Type B pancreatic cell (in vitro differentiated cells): ENCODE results near the gene PPP1R9A. TPM values are rescaled to one million over a fixed set of nuclear protein-coding genes. Genes with fewer than 3 reads are reported as not detected.

Experiments used
- DNase-seq: peaks from one replicate; pipeline ENCODE4 v3.0.0; 2021; ENCODE audit warnings: mixed read lengths; ENCODE audit not compliant: unreplicated experiment; ENCODE audit errors: extremely low spot score
- H3K27ac Mint-ChIP-seq: 2 replicates; pipeline ENCODE4 v1.8.0; 2021; ENCODE audit warnings: mild to moderate bottlenecking, mixed read lengths
- H3K27me3 Mint-ChIP-seq: 2 replicates; pipeline ENCODE4 v1.8.0; 2021; ENCODE audit warnings: mixed read lengths
- H3K36me3 Mint-ChIP-seq: 2 replicates; pipeline ENCODE4 v1.8.0; 2021; ENCODE audit warnings: mixed read lengths
- H3K4me1 Mint-ChIP-seq: one replicate; pipeline ENCODE4 v1.8.0; 2021; ENCODE audit warnings: mixed read lengths; ENCODE audit not compliant: unreplicated experiment
- H3K4me3 Mint-ChIP-seq: 2 replicates; pipeline ENCODE4 v1.8.0; 2021; ENCODE audit warnings: mild to moderate bottlenecking, mixed read lengths
- H3K9me3 Mint-ChIP-seq: 2 replicates; pipeline ENCODE4 v1.8.0; 2021; ENCODE audit warnings: mixed read lengths
- total RNA-seq: library from RNA; stranded (reverse); gene quantifications from 2 replicates; pipeline ENCODE4 v1.2.1, GENCODE V29; 2021; ENCODE audit warnings: low replicate concordance
- TF ChIP-seq, protein P1 (sequence below): fragments of 200-600 bp; sonication (generic); conservative IDR thresholded peaks from 2 replicates; pipeline ENCODE4 v1.5.0; 2021; ENCODE audit warnings: antibody characterized with exemption, mild to moderate bottlenecking

PPP1R9A gene
- total RNA-seq, 1 donor from 2014 or later, result 21.3 TPM

DNA sequence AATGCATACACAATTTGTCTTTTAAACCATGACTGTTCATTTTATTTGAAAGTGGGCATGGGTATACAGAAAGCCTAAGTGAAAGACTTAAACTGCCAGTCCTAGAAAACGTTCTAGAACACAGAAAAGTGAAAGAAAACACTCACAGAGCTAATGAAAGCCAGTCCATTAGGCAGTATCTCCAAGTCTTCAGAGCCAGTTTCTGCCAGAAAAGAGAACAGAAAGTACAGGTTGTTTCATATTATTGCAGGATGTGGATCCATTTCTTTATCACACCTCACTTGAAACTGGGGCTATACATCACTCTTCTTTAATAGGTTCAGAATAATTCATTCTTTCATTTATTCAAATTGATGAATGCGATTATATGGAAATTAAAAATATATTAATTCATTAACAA, 409.2 kb downstream of the PPP1R9A start:
- Mint-ChIP-seq H3K36me3 (peaks cover 4% of the 10 kb centered on the region), H3K4me3 (no peak overlapping the region), H3K9me3 (peaks cover 6% of the 10 kb centered on the region), H3K27ac (no peak overlapping the region), H3K27me3 (no peaks in the 10 kb centered on the region), H3K4me1 (no peaks in the 10 kb centered on the region)
- TF ChIP-seq, protein P1, sequence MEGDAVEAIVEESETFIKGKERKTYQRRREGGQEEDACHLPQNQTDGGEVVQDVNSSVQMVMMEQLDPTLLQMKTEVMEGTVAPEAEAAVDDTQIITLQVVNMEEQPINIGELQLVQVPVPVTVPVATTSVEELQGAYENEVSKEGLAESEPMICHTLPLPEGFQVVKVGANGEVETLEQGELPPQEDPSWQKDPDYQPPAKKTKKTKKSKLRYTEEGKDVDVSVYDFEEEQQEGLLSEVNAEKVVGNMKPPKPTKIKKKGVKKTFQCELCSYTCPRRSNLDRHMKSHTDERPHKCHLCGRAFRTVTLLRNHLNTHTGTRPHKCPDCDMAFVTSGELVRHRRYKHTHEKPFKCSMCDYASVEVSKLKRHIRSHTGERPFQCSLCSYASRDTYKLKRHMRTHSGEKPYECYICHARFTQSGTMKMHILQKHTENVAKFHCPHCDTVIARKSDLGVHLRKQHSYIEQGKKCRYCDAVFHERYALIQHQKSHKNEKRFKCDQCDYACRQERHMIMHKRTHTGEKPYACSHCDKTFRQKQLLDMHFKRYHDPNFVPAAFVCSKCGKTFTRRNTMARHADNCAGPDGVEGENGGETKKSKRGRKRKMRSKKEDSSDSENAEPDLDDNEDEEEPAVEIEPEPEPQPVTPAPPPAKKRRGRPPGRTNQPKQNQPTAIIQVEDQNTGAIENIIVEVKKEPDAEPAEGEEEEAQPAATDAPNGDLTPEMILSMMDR, result no peak
- no peak for DNase-seq

DNA sequence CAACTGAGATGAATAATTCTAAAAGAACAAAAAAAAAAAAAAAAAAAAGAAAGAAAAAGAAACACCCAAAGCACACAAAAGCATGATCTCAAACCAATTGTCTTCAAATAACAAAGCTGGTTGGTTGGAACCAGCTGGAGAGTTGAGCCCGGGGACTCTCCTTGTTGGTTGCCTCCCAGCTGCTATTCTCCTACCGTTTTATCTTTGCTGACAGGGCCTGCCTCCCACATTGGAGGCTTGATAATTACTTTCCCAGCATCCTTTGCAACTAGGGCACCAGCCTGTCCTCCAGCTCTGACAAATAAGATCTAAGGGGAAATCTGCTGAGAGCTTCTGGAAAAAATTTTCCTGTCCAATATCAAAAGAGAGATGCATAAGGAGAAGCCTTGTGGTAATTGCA, 410.2 kb downstream of the PPP1R9A start:
- Mint-ChIP-seq H3K4me3 (no peak overlapping the region), H3K27ac (no peak overlapping the region), H3K4me1 (no peaks in the 10 kb centered on the region), H3K9me3 (peaks cover 6% of the 10 kb centered on the region), H3K36me3 (peaks cover under 1% of the 10 kb centered on the region), H3K27me3 (no peaks in the 10 kb centered on the region)
- no peak for DNase-seq
- TF ChIP-seq, protein P1, result no peak

DNA sequence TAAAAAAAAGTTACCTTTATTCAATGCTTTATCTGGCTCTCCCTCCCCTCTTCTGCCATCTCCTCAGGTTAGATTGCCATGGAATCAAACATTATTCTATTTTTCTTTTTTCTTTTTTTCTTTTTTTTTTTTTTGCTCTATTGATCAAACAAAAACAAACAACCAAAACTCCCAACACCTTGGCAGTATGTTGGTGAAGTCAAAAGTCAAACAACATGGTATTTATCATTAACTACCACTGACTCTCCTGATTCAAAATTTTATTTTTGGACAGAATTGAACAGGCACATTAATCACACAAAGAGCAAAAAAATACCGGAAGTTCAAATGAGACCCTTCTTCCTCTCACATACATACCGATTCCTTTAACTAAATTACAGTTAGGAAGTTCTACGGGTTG, 410.6 kb downstream of the PPP1R9A start:
- Mint-ChIP-seq H3K4me1 (no peaks in the 10 kb centered on the region), H3K4me3 (no peak overlapping the region), H3K27me3 (no peaks in the 10 kb centered on the region), H3K36me3 (no peaks in the 10 kb centered on the region), H3K9me3 (peaks cover 6% of the 10 kb centered on the region), H3K27ac (no peak overlapping the region)
- TF ChIP-seq, protein P1, result no peak
- DNase-seq, result no peak

DNA sequence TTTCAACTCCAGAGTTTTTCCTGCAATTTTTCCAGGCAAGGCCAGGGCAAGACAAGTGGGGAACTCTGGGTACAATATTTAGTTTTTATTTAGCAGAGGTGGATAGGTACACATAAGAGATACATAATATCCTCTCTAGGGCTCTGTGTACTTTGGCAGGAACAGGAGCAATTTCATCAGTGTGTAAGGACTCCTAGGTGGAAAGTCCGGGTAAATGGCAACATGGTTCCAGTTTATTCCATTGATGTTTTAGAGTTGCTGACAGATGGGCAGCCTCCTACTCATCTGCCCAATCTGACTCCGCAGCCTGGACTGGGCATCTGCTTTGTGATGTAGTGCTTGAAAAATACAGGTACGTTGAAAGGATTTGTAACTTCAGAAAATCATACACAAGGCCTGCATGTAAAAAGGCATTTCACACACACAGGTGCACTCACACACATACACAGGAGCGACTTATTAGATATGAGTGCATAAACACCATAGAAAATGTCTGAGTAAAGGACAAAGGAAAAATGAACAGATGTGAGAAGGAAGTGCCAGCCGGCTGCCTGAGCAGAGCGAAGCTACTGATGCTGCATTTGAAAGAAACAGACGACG, 411.2 kb downstream of the PPP1R9A start:
- TF ChIP-seq, protein P1, result no peak
- DNase-seq, result no peak
- no peaks in the 10 kb centered on the region for H3K36me3 Mint-ChIP-seq
- H3K27me3 Mint-ChIP-seq, result no peaks in the 10 kb centered on the region
- H3K9me3 Mint-ChIP-seq, result peaks cover 6% of the 10 kb centered on the region
- H3K27ac Mint-ChIP-seq, result no peak overlapping the region
- no peak overlapping the region for H3K4me3 Mint-ChIP-seq
- no peaks in the 10 kb centered on the region for H3K4me1 Mint-ChIP-seq

DNA sequence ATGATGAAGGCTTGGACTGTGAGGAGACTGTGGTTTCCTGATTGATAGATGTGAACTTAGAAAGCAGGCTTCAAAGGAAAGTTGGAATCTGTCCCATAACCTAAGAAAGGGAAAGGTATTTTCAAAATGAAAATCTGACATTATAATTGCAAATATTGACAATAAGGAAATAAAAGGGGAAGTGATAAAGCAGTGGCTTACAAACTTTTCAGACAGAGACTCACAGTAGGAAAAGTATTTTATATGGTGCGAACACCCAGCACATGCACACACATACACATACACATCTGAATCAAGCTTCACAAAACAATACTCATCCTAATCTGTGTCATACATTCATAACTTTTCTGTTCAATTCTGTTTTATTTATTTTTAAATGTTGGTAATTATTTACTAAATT, 412.2 kb downstream of the PPP1R9A start:
- no peaks in the 10 kb centered on the region for H3K4me1 Mint-ChIP-seq
- H3K27me3 Mint-ChIP-seq, result peaks cover 1% of the 10 kb centered on the region
- peaks cover 6% of the 10 kb centered on the region for H3K9me3 Mint-ChIP-seq
- H3K4me3 Mint-ChIP-seq, result no peak overlapping the region
- DNase-seq, result no peak
- no peak overlapping the region for H3K27ac Mint-ChIP-seq
- TF ChIP-seq, protein P1, result no peak
- no peaks in the 10 kb centered on the region for H3K36me3 Mint-ChIP-seq

DNA sequence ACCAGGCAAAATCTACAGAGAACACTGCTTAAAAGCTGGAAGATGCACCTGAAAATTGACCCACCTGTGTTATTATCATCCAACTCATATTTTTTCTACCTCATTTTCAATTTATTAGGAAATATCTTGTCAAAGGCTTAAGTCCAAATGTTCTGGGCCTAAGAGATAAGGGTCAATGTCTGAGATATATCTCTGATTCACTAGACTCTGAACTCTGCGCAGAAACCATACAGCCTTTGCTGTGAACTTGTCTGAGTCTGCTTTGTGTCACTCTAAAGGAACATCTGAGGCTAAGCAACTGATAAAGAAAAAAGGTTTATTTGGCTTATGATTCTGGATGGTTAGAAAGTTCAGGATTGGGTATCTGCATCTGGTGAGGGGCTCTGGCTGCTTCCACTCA, 413.3 kb downstream of the PPP1R9A start:
- H3K4me1 Mint-ChIP-seq, result no peaks in the 10 kb centered on the region
- no peak overlapping the region for H3K4me3 Mint-ChIP-seq
- H3K27ac Mint-ChIP-seq, result no peak overlapping the region
- TF ChIP-seq, protein P1, result no peak
- peaks cover 3% of the 10 kb centered on the region for H3K9me3 Mint-ChIP-seq
- no peak for DNase-seq
- peaks cover 12% of the 10 kb centered on the region for H3K27me3 Mint-ChIP-seq
- H3K36me3 Mint-ChIP-seq, result no peaks in the 10 kb centered on the region
